Astrocyte of the spinal cord (primary cell): ENCODE data around the gene DSCAM.

Experiments
- DNase-seq: peaks from one replicate; pipeline ENCODE4 v3.0.0; 2011; ENCODE audit warnings: low read depth, low spot score
- H3K4me3 ChIP-seq: 2 replicates; pipeline ENCODE4 v1.5.1; 2011; ENCODE audit warnings: low read depth, mild to moderate bottlenecking, low read length, moderate library complexity
- CTCF ChIP-seq: IDR thresholded peaks from 2 replicates; pipeline ENCODE4 v1.5.1; 2012; ENCODE audit warnings: low read depth, mild to moderate bottlenecking, low read length, inconsistent platforms
- in situ Hi-C: cut with HindIII; loops from 2 replicates; pipeline ENCODE4 v1.10.0; 2017; ENCODE audit warnings: low sequenced_read_pairs

Gene DSCAM

GRCh38 chr21:40235528-40235927 is 611.4 kb downstream of the DSCAM start:
- in situ Hi-C loops = no loop called here
- no peak overlapping the region for H3K4me3 ChIP-seq
- TF ChIP-seq CTCF = no peak
- no peak for DNase-seq

- no peak overlapping the region for H3K4me3 ChIP-seq
- TF ChIP-seq CTCF = no peak
- in situ Hi-C loops = no loop called here
- DNase-seq = no peak
Measured at GRCh38 chr21:40231979-40232378, 615.0 kb downstream of the DSCAM start.

- in situ Hi-C loops = no loop called here
- no peak for DNase-seq
- no peak for TF ChIP-seq CTCF
- H3K4me3 ChIP-seq = no peak overlapping the region
Measured at GRCh38 chr21:40227096-40227495, 619.9 kb downstream of the DSCAM start.

GRCh38 chr21:40215941-40216340 is 631.0 kb downstream of the DSCAM start:
- in situ Hi-C loops = no loop called here
- no peak for TF ChIP-seq CTCF
- H3K4me3 ChIP-seq = no peak overlapping the region

GRCh38 chr21:40210251-40210650 is 636.7 kb downstream of the DSCAM start:
- TF ChIP-seq CTCF = no peak
- H3K4me3 ChIP-seq = no peak overlapping the region
- in situ Hi-C loops = no loop called here
- no peak for DNase-seq

More at GRCh38 chr21:40215941-40216340, 631.0 kb downstream of the DSCAM start:
- DNase-seq = no peak

GRCh38 chr21:40208948-40209345 is 638.0 kb downstream of the DSCAM start:
- in situ Hi-C loops = no loop called here
- no peak for TF ChIP-seq CTCF
- no peak for DNase-seq
- H3K4me3 ChIP-seq = no peak overlapping the region
